ENCODE measurements around the gene ZNF837.
A peak's percentile ranks its signal among the peaks of the same experiment; 100 is the strongest.

ZNF837 gene

DNA sequence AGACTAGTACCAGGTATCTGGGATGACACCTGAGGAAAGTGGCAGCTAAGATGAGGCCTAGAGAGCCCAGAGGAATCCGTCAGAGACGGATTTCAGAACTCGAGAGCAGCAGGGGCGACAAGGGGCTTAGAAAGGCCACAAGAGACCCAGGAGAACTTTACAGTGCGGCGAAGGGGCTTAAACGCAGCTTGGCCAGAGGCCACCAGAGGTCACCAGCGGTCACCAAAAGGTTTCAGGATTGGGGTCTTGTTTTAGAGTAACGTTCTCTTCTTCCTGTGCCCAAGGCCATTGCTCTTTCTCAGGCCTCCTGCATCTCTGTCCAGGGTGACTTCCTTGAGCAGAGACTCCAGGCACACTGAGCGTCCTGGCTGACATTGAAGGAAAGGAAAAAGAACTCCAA is 51.8 kb downstream of the ZNF837 start:
- in situ Hi-C loops (cut with HindIII; ENCODE audit: low sequenced_read_pairs): no loop called here
- H3K4me3 ChIP-seq (ENCODE audit: low read depth, low read length): no peak overlapping the region
- no peak for DNase-seq (ENCODE audit: low read depth, low spot score)
- TF ChIP-seq, protein P1, sequence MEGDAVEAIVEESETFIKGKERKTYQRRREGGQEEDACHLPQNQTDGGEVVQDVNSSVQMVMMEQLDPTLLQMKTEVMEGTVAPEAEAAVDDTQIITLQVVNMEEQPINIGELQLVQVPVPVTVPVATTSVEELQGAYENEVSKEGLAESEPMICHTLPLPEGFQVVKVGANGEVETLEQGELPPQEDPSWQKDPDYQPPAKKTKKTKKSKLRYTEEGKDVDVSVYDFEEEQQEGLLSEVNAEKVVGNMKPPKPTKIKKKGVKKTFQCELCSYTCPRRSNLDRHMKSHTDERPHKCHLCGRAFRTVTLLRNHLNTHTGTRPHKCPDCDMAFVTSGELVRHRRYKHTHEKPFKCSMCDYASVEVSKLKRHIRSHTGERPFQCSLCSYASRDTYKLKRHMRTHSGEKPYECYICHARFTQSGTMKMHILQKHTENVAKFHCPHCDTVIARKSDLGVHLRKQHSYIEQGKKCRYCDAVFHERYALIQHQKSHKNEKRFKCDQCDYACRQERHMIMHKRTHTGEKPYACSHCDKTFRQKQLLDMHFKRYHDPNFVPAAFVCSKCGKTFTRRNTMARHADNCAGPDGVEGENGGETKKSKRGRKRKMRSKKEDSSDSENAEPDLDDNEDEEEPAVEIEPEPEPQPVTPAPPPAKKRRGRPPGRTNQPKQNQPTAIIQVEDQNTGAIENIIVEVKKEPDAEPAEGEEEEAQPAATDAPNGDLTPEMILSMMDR (IDR thresholded peaks at IDR 0.05; ENCODE audit: low read depth, low read length): peak; percentile 4

DNA sequence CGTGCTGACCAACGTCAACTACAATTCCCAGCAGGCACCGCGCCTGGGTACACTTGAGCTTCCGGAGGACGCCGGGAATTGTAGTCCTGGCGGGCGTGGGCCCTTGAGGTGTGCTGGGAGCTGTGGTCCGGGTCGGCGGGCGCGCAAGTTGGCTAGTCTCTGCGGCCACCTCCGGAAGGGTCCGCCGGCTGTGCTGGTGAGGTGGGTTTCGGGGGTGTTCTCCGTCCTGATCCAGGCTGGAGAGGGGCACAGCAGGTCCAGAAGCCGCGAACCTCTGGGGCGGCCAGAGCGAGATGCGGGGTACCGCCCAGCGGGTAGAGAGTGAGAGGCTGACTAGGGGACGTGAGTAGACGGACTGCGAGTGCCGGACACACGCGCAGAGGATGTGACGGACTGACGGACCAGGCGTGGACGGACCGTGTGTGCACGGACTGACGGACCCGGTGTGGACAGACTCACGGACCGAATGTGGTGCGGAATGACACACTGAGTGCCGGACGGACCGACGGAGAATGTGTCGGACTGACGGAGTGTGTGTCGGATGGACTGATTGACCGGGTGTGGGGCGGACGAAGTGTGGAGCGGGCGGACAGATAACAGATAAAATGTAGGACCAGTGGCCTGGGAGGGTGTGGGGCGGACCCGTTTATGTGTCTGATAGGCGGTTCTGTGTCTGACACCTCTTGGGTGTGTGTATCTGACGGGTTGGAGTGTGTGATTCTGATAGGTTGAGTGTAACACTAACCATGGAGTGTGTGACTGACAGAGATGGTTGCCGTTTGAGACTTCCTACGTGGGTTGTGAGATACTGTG is 53.7 kb downstream of the ZNF837 start, which contains the start of gene ZSCAN22:
Gene ZSCAN22 (plus strand): TSS at position 81 of the 813 bp plus-strand sequence. CDS start 7,809 bp downstream, outside the sequence.
- TF ChIP-seq, protein P1 (IDR thresholded peaks at IDR 0.05; ENCODE audit: low read depth, low read length): no peak
- peak within 1 kb of the TSS; percentile 84 for H3K4me3 ChIP-seq (ENCODE audit: low read depth, low read length)
- peak; percentile 97 for DNase-seq (ENCODE audit: low read depth, low spot score)
- in situ Hi-C loops (cut with HindIII; ENCODE audit: low sequenced_read_pairs): no loop called here

DNA sequence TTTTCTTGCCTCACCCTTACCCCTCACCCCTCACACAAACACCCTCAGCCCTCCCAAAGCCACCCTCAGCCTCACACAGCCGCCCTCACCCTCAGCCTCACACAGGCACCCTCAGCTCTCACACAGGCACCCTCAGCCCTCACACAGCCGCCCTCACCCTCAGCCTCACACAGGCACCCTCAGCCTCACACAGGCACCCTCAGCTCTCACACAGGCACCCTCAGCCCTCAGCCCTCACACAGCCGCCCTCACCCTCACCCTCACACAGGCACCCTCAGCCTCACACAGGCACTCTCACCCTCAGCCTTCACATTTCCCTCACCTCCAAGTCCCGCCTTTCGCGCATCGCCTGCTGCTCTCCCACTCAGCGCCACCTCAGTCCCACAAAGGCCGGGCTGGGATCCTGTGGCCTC is 54.3 kb downstream of the ZNF837 start:
- H3K4me3 ChIP-seq (ENCODE audit: low read depth, low read length): peak overlapping the region; percentile 84
- in situ Hi-C loops (cut with HindIII; ENCODE audit: low sequenced_read_pairs): no loop called here
- DNase-seq (ENCODE audit: low read depth, low spot score): no peak
- TF ChIP-seq, protein P1 (IDR thresholded peaks at IDR 0.05; ENCODE audit: low read depth, low read length): no peak

DNA sequence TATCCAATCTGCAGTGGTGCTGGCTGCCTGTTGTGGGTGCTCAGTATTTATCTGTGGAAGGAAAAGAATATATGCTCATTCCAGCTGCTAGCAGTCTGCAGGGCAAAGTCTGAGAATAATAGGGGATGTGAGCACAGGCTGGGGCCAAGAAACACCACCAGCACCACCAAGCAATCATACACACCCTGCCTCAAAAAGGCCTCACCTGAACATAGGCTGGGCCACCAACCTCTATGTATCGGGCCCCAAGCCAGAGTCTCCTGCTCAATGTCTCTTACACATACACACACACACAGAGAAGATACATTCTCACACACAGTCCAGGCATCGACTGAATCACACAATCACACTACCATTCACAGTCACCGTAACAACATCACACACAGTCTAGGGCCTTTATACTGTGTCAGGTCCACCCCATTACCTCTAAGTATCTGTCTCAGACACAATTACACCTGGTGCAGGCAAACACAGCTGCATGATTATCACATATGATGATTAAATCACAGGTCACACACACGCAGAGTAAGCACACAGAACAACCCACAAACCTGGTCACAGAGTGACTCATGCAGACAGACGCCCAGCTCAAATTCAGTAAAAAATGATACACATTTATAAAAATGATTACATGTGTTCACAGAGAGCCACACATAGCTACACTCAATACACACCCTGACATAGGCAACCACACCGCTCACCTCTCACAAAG is 55.4 kb downstream of the ZNF837 start:
- in situ Hi-C loops (cut with HindIII; ENCODE audit: low sequenced_read_pairs): no loop called here
- peak overlapping the region; percentile 84 for H3K4me3 ChIP-seq (ENCODE audit: low read depth, low read length)
- DNase-seq (ENCODE audit: low read depth, low spot score): no peak
- TF ChIP-seq, protein P1 (IDR thresholded peaks at IDR 0.05; ENCODE audit: low read depth, low read length): no peak

DNA sequence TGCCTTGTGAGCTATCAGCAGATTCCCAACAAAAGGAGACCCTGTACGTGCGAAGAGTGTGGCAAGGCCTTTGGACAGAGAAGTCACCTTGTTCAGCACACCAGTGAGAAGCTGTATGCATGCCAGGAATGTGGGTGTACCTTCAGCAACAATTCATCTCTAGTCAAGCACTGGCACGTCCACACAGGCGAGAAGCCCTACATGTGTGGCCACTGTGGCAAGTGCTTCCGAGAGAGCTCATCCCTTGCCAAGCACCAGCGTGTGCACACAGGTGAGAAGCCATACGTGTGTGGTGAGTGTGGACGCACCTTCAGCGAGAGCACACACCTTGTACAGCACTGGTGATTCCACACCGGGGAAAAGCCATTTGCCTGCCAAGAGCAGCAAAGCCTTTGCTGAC is 61.6 kb downstream of the ZNF837 start:
- H3K4me3 ChIP-seq (ENCODE audit: low read depth, low read length): no peak overlapping the region
- in situ Hi-C loops (cut with HindIII; ENCODE audit: low sequenced_read_pairs): no loop called here
- TF ChIP-seq, protein P1 (IDR thresholded peaks at IDR 0.05; ENCODE audit: low read depth, low read length): no peak
- no peak for DNase-seq (ENCODE audit: low read depth, low spot score)

DNA sequence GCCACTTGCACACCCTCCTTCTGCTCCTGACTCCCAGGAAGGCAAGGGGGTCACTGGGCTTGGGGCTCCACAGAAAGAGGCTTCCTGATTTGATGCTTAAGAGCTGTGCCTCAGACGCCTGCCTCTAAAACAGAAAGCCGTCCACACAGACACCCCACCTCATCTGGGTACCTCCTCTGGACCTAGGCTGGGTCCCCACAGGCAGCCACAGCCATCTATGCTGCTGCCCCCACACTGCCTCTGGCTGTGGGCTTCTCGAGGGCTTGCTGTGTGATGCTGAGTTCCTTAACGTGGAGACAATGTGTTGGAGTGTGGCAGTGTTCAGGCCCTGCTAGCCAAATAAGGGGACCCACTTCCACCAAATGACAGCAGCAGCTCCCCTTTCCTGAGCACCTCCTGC is 62.5 kb downstream of the ZNF837 start:
- TF ChIP-seq, protein P1 (IDR thresholded peaks at IDR 0.05; ENCODE audit: low read depth, low read length): no peak
- H3K4me3 ChIP-seq (ENCODE audit: low read depth, low read length): no peak overlapping the region
- DNase-seq (ENCODE audit: low read depth, low spot score): no peak
- in situ Hi-C loops (cut with HindIII; ENCODE audit: low sequenced_read_pairs): no loop called here
